HG03521 (cell line): ENCODE measurements around the gene MAML1.

Experiments
- ATAC-seq: cut with Tn5 transposase; IDR thresholded peaks from one replicate; pipeline ENCODE4 v1.9.1; 2021; ENCODE audit warnings: mild to moderate bottlenecking, moderate library complexity; ENCODE audit not compliant: unreplicated experiment

Gene MAML1

DNA sequence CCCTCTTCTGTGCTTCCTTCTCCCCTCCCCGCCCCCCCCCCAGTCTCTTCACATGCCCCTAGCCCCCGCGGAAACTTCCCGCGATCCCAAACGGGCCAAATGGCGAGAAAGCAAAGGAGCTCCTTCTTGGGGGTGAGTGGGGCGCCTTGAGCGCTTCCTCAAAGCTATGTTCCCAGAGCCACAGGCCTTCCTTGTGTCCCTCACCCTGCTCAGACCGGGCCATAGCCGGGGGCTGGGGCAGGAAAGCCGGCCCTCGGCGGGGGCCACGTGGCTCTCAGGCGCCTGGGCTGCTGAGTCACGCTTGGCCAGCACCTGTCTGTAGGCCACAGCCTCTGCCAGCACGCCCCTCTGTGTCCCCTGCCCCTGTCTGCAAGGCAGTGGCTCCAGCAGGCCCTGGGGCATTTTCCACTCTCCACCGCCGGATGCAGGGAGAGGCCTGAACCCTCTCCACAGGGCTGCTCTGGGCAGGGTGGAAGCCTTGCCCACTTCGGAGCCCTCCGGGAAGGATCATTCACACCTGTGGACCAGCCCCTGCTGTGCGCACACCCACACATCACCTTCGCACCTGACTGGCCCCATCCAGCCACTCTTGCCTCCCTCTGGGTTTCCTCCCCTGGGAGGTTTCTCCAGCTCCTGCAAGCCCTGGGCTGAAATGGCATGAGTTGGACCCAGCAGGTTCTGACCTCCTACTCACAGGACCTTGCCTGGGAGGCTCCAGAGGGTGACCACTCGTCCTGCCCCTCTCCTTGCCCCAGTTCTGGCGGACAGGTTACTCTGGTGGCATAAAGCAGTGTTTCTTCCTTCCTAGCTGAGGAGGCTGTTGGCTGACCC lies 86.9 kb downstream of the MAML1 start:
- ATAC-seq = no peak

DNA sequence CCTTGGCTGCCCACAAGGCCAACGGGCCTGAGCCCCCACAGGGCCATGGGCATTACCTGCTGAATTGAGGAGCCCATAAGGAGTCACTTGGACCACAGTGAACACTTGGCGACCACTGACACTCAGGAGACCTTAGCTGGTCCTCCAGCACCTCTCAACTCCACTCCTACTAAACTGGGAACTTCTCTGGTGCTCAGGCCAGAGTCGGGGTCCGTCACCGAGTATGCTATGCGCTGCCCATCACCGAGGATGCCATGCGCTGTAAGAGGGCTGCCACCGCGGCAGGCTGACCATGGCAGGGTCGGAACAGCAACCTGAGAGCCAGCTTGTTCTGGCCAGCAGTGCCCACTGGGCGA lies 87.5 kb downstream of the MAML1 start:
- no peak for ATAC-seq

DNA sequence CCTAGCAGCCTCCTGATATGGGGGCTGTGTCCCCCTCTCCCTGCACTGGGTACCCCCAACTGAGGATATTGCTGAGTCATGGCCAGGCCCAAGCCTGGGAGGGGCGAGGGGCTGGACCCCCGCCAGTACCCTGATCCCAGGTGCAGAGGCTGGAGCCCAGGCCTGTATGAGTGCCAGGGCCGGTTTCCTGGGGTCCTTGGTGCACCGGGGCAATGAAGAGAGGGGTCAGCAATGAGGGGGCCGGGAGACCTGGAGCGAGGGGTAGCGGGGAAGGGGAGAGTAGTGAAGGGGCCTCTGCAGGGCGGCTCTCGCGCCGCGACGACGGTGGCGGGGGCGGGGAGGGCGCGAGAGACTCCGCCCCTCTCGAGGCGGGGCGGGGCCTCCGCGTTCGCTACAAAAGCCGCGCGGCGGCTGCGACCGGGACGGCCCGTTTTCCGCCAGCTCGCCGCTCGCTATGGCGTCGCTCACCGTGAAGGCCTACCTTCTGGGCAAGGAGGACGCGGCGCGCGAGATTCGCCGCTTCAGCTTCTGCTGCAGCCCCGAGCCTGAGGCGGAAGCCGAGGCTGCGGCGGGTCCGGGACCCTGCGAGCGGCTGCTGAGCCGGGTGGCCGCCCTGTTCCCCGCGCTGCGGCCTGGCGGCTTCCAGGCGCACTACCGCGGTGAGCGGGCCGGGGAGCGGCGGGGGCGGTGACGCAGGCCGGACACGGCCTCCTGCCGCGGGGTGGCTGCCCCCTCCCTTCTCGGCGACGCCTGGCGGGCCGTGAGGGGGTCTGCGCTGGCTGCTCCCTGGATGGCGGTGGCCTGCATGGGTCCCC lies 88.1 kb downstream of the MAML1 start, which contains the start of gene SQSTM1:
Gene SQSTM1 (plus strand): TSS at position 423 of the 815 bp plus-strand sequence. CDS start 32 bp downstream, at position 455.
- peak; percentile 37 for ATAC-seq

DNA sequence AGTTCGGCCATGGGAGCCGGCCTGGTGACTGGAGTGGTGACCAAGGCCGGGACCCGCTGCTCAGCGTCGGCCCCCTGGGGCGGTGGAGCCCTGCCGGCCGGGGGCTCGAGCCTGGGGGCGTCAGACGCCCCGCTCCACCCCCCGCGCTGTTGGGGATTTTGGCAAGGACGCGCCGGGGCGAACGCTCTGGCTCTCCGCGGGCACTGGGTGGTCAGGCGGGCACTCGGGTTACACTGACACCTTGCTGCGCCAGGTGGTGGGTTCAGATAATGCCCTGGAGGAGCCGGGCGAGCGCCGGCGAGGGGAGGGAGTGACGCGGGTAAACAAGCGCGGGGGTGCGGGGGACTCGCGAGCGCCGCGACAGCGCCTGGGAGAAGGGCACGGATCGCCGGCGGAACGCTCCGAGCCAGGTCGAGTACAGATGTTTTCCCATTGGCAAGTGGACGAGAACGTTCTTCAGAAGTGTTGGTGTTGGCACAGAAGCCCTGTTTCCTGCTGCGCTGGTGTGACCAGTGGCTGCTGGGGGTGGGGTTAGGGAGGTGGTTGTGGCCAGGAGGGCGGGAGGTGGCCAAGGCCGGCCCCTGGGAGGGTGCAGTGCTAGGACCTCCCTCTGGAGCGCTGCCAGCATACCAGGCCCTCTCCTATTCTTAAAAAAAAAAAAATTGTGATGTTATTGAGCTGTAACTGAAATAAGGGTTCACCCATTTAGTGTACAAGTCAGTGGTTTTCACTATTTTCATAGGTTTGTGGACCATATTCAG lies 88.9 kb downstream of the MAML1 start:
- peak; percentile 38 for ATAC-seq

DNA sequence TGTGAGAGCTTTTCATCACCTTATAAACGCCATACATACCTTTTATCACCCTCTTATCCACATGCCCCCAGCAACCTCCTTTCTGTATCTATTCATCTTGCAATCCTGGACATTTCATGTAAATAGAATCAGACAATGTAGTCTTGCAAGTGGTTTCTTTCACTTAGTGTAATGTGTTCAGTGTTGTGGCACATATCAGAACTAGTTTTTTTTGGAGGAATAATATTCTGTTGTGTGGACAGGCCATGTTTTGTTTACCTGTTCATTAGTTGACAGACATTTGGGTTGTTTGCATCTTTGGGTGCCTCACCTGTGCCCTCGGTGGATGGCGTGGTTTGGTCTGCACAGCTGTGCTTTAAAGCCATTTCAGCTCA lies 89.4 kb downstream of the MAML1 start:
- no peak for ATAC-seq

DNA sequence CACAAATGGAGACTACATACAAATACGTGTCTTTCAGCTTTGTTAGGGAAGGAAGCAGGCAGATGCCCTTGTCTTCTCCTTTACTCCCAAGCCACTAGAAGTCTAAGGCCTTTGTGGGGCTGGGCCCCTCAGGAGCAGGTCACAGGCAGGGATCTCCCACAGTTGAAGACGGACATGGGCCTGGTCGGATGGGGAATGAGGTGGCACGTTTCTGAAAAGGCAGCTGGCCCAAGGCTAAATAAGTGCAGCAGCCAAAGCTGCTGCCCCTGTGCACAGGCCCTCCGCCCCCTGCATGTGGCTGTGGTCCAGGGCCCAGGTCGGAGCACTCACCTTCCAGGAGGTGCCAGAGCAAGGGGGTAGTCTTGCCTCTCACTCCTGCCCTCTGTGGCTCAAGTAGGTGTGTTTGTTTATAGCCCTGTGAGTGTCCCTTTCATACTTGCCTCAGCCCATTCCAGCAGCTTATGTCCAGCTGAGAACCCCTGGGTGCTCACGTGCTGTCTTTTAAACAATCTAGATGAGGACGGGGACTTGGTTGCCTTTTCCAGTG lies 89.9 kb downstream of the MAML1 start:
- no peak for ATAC-seq

DNA sequence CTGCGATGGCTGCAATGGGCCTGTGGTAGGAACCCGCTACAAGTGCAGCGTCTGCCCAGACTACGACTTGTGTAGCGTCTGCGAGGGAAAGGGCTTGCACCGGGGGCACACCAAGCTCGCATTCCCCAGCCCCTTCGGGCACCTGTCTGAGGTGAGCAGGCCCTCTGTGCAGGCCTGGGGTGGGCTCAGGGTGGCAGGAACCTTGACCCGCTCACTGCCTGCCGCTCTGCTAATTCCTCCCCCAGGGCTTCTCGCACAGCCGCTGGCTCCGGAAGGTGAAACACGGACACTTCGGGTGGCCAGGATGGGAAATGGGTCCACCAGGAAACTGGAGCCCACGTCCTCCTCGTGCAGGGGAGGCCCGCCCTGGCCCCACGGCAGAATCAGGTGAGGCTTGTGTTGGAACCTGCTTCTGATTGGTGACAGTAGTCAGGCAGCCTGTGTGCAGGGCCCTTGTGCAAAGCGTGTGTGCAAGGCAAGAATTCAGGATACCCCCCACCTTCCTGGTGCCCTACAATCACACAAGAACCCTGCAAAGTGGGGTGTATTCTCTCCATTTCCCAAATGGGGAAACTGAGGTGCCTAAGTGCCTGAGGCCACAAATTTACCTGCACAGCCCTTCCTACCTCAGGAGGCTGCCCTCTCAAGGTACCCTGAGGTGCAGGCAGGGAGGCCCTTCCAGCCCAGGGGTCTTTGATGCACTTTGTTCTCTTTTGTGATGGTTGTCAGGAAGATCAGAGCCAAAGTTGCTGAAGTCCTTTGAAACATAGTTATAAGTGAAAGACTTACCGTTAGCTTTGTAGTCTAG lies 91.5 kb downstream of the MAML1 start:
- ATAC-seq = no peak

DNA sequence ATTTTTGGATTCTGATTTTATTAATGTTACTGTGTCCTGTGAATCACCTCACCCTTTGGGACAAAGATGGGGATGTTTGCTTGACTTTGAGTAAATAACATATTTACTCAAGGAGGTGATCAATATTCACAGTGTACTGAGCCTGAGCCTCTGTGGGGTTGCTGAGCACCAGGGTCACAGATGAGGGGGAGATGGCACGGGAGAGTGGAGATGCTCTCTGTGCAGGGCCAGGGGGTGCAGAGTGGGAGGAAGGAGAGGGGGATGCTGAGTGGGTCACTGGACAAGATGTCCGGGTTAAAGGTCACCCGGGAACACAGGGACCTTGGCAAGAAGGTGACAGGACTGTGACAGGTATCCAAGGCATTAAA lies 92.1 kb downstream of the MAML1 start:
- no peak for ATAC-seq

DNA sequence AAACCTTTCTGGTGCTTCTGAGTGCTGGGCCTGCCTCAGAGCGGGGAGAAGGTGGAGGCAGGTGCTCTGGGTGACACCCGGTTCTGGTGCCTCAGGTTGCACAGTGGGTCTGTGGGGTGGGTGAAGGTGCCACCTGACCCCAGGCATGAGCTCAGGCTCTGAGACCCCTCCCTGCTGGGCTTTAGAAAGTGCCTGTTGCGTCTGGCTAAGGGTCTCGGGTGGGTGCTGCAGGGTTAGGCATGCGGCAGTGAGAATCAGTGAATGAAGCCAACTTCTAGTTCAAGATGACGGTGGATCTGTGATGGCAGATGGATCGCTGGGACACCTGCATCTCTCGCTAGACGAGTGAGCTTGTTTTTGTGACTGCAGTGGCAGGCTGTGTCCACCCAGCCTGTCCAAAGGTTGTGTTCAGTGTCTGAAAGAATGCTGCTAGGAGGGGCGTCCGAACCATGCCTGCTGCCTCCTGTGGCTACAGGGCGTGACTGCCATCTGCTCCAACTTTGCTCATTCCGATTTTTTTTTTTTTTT lies 93.1 kb downstream of the MAML1 start:
- ATAC-seq = no peak
